GM10847 (cell line): Measurements from ENCODE around the gene B4GALT2.

Source experiments
- POLR2A ChIP-seq: IDR thresholded peaks from 2 replicates; pipeline ENCODE4 v1.6.1; 2011; ENCODE audit not compliant: insufficient read length; ENCODE audit errors: extremely low read depth

Gene B4GALT2

GRCh38 chr1:44016041-44016889 is 37.3 kb downstream of the B4GALT2 start:
- no peak for TF ChIP-seq POLR2A

GRCh38 chr1:44016890-44017400 is 37.9 kb downstream of the B4GALT2 start:
- no peak for TF ChIP-seq POLR2A

GRCh38 chr1:44019466-44019948 is 40.5 kb downstream of the B4GALT2 start:
- no peak for TF ChIP-seq POLR2A

- no peak for TF ChIP-seq POLR2A
These were observed 41.5 kb downstream of the B4GALT2 start for GRCh38 chr1:44020464-44020863.

DNA sequence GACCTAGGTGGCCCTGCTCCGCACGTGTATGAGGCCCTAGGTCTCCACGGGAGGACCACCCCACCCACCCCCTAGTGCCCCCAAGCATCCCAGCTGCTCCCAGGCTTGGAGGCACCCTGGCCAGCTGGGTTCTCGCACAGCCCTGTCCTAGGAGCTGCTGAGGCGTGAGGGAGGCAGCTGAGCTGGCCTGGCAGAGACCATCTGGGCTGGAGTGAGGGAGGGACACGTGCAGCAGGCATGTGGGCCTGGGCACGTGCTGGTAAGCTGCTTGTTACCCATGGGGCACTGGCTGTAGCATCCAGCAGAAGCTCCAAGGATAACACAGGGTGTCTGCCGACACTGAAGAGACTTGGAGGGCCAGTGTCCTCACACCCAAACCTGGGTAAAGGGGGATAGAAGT is 42.1 kb downstream of the B4GALT2 start:
- no peak for TF ChIP-seq POLR2A

DNA sequence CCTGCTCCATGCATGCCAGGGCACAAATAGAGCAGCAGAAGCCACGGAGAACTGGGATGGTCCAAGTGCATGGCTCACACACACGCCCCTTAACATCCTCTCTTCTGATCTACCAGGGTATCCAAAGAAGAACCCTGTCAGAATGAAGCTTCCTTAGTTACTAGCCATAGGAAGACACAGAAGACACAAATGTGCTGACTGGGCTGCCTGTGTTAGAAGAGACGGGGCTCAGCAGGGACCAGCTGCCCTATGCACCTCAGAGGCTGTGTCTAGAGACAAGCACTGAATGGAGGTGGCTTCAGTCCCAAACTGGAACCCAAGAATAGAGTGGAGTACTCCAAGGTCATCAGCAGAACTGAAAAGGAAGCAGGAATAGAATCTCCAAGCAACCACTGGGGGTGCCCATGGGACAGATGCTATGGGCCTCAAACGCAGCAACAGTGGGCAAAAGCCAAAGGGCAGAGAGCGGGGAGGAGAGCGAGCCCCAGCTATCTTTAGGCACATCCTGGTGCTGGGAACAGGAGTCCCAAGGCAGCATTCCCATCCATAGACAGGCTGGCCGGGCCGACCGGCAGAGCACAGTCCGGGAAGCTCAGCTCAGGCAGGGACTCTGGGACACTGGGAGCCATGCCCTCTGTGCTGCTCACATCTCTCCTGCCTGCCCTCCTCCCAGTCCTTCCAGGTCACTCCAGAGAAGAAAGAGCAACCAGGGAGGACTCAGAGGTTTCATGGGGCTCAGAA is 42.7 kb downstream of the B4GALT2 start:
- TF ChIP-seq POLR2A = no peak

DNA sequence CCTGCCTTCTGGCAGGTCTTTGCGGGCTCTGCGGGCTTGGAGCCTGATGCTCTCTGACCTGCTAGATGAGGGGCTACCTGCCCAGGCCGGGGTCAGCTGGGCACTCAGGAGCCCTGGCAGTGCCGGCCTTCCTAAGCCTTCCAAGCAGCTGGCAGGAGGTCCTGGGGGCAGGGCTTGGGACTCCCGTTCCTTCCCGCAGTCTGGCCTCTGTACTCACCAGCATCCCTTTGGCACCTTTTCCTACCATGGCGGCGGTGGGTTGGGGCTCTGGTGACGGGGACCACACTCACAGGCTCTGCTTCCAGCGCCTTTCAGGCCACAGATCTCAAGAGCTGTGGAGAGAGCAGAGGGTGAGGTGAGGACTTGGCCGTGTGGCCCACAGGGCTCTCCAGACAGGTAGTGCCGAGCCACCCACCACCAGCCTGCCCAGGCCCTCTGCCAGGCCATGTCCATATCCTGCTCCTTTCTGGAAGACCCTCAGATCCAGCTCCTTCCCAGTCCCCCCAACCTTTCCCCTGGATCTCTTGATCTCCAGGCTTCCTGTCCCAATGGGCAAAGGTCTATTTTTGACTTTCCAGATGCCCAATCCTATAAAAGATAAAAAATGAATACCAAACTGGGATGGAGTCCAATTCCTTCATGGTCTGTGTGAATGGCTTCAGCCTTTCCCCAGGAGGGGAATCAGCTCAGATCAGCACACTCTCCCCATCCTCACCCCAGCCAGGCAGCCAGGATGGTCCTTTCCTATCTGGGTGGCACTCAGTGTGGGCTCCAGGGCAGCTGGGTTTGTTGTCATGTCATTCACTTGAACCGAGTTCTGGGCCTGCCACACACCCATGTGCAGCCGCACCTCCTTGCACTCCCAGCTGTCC is 45.3 kb downstream of the B4GALT2 start:
- TF ChIP-seq POLR2A = no peak

GRCh38 chr1:44024903-44025525 is 46.0 kb downstream of the B4GALT2 start:
- TF ChIP-seq POLR2A = no peak

DNA sequence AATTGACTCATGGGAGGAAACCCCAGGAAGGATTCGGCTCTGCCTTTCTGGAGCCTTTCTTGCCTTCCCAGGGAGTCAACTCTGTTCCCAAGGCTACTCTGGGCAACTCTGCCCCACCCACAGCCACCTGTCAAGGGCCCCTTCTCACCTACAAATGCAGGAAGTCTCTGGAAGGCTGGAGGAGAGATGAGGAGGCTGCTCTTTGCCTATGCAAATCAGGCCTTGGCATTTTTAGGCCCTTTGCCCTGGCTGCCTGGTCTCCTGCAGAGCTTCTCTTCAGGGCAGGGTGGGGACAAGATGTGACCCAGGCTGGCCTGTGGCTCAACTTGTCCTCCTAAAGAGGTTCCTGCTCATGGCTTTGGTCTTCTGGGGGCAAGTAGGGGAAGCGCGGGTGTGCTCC is 46.8 kb downstream of the B4GALT2 start:
- no peak for TF ChIP-seq POLR2A

DNA sequence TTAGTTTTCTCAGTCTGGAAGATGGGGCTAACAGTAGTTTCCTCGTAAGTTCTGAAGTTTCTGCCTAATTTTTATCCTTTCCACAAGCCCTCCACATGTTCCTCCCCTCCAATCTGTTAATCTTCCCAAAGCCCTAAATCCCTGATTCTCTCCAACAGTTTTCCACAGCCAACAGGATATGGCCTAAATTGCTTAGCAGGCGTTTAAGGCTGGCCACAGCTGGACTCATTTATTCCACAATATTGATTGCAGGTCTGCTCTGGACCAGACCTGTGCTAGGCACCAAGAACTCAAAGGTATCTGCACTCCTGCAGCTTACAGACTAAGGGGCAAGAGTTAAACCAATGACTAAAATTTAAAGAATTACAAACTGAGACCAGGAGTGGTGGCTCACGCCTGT is 48.3 kb downstream of the B4GALT2 start:
- TF ChIP-seq POLR2A = no peak

DNA sequence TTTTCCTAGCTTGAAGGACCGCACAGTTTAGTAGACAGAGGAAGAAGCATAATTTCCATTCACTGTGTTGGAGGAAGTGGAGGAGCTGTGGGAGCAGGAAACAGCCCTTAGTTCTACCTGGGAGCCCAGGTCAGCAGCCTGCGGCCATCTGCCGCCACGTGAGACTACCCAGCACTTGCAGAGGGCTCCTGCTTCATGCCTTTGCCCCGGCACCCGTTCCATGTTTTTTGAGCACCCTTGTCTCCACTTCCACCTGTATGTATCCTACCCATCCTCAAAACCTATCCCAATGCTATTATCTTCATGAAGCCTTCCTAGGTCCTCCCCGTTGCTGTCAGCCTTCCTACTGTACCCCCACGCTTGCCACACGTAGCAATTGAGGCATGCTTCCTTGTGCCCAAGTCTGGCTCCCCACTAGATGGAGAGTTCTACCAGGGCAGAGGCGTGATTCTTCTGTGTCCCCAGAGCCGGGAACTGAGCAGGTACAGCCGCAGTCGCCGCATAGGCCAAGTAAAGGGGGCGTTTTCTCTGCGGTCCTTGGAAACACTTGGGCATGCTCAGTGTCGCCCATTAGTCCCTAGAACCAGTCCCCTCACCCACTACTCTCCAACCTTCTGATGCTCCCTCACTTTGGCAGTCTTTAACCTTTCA is 50.4 kb downstream of the B4GALT2 start:
- no peak for TF ChIP-seq POLR2A

DNA sequence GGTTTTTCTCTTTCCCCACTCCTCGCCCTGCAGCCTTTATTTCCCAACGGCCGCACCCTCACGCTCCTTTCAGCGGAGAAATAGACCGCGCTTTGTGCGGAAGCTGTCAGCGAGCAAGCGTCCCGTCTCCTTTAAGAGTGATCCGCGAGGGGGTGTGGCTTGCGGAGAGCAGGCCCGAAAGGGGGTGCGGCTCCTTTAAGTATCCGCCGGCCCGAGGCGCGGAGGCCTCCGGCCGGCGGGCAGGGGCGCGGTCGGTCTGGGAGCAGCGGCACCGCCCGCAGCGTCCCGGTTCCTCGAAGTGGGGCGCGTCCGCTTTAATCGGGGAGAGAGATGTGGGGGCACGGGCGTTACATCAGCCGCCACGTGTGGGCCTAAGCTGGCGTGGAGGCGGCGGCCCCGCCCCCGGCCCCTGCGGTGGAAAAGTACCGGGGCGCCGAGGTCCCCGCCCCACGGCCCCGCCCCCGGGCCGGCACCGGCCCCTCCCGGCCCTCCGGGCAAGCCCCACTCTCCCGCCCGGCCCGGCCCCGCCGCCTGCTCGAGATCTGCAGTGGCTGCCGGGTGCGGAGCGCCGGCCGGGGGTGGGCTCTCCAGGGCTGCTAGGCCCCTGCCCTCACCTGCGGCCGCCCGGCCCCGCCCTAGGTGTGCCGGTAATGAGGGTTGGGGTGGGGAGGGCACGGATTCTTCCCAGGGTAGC is 51.0 kb downstream of the B4GALT2 start:
- peak; percentile 12 for TF ChIP-seq POLR2A

DNA sequence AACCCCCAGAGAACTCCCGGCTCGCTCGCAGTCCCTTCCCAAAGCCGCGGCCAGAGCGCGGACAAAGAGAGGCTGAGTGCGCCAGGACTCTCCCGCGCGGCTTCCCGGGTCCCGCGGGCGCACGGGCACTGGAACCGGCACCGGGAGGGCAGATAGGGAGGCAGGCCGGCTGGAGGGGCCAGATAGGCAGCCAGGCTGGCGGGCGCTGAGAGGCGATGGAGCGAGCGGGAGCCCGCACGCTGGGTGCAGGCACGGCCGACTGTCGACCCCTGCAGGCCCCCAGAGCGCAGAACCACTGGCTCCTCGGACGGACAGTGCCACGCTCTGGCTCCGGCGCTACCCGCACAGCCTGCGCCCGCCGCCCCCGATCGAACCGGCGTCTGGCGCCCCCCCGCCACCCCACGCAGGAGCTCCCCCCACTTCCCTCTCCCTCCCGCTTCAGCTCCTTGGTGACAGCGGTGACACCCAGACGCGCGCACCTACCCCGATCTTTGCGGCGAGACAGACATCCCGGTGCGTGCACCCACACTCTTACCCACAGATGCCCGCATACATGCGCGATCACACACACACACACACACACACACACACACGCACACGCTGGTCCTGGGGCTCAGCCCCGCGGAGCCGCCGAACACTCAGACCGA is 51.7 kb downstream of the B4GALT2 start:
- no peak for TF ChIP-seq POLR2A
